RWPE1 (cell line): ENCODE data around the gene SNX13.

ENCODE experiments used
- CTCF ChIA-PET: fragments of 350-600 bp; sonication (Branson Sonifier 250); formaldehyde crosslinking; extraction: SDS; loops from one replicate; lab custom pipeline; 2021; lab: Yijun Ruan, JAX
- POLR2A ChIA-PET: fragments of 400-600 bp; formaldehyde crosslinking; extraction: SDS; loops from one replicate; lab custom pipeline; 2020; ENCODE audit warnings: antibody characterized with exemption; ENCODE audit not compliant: low non-redundant PET; lab: Yijun Ruan, JAX
- DNase-seq: peaks from one replicate; pipeline ENCODE4 v3.0.0; 2012; ENCODE audit warnings: low spot score
- H3K27ac ChIP-seq: fragments of 450-650 bp; 2 replicates; pipeline ENCODE4 v1.5.1; 2017
- TF ChIP-seq, protein P1 (sequence below): fragments of 450-650 bp; conservative IDR thresholded peaks from 2 replicates; pipeline ENCODE4 v1.5.1; 2017; ENCODE audit warnings: low read depth, mild to moderate bottlenecking

SNX13 gene

DNA sequence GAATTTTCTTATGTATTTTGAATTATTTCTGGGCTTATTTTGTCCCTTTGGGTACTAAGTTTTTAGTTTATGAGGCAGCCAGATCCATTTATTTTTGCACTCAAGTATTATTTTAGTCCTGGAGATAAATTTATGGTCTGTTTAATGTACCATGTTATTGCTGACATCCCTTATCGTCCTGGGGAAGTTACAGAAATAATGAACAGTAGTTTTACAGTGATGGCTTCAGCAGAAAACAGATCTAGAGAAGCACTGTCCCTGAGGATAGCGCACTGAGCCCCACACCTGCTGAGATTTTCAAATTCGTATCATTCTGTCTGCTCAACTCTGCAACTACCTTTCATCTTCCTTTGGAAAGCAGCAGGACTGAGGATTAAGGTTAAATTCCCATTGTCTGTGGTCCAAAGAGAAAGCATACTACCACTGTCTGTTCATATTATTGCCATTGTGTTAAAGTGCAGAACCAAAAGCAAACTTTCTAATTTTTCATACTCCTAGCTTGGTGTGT lies 168.3 kb downstream of the SNX13 start:
- H3K27ac ChIP-seq, result no peak overlapping the region
- CTCF ChIA-PET, result interaction anchor here (1.1 kb wide), 1 partner anchor 573 kb away, joined by 3 read pairs; no protein-coding TSS in a partner anchor
- POLR2A ChIA-PET, result no interaction called here
- no peak for DNase-seq
- TF ChIP-seq, protein P1, sequence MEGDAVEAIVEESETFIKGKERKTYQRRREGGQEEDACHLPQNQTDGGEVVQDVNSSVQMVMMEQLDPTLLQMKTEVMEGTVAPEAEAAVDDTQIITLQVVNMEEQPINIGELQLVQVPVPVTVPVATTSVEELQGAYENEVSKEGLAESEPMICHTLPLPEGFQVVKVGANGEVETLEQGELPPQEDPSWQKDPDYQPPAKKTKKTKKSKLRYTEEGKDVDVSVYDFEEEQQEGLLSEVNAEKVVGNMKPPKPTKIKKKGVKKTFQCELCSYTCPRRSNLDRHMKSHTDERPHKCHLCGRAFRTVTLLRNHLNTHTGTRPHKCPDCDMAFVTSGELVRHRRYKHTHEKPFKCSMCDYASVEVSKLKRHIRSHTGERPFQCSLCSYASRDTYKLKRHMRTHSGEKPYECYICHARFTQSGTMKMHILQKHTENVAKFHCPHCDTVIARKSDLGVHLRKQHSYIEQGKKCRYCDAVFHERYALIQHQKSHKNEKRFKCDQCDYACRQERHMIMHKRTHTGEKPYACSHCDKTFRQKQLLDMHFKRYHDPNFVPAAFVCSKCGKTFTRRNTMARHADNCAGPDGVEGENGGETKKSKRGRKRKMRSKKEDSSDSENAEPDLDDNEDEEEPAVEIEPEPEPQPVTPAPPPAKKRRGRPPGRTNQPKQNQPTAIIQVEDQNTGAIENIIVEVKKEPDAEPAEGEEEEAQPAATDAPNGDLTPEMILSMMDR, result no peak

DNA sequence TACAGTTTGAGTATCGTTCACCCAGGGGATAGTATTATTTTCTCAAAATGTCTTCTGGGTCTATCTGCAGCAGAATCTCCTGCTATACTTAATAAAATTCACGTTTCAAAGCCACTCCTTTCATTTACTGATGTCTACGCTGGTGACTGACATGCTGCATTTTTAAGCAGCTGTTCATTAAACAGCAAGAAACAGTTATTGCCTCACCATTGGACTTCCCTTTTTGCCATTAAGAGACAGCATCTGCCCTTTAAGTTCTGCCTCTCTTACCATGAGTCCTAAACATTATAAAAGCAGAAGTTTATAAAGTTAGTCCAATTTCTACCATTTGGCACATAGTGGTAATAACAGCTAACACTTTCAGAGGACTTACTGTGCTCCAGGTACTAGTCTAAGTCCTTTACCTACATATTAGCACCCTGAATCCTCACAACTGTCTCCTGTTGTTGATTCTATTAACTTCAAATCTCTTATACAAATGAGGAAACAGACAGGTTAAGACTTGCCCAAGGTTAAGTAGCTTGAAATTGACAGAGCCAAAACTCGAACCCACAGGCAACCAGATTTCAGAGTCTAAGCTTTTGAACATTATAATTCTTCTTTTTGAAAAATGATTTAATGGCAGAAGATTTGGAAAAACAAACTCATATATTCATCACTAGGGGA lies 169.5 kb downstream of the SNX13 start:
- ChIA-PET POLR2A (no interaction called here), CTCF (interaction anchor here (0.6 to 1.3 kb wide), 10 partner anchors 22 to 701 kb away, joined by 3 to 7 read pairs (median 4); no protein-coding TSS in a partner anchor)
- no peak for DNase-seq
- TF ChIP-seq, protein P1, result no peak
- H3K27ac ChIP-seq, result no peak overlapping the region

DNA sequence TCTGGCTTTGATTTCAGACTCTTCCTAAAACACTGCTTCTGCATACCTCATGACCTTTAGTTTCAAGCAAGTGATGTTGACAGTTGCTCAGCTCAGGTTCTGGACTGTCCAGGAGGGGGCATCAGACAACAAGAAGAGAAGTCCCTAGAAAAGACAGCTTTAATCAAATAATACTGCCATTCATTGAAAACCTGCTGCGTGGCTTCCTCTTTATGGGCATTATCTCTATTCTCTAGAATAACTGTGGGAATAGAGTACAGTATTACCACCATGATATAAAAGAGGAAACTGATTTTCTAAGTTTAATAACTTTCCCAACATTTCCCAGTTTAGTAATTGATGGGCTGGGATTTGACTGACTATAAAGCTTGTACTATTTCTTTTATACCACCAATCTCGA lies 170.4 kb downstream of the SNX13 start:
- CTCF ChIA-PET, result interaction anchor here (0.5 to 1.3 kb wide), 21 partner anchors 10 to 898 kb away, joined by 3 to 7 read pairs (median 3); no protein-coding TSS in a partner anchor

DNA sequence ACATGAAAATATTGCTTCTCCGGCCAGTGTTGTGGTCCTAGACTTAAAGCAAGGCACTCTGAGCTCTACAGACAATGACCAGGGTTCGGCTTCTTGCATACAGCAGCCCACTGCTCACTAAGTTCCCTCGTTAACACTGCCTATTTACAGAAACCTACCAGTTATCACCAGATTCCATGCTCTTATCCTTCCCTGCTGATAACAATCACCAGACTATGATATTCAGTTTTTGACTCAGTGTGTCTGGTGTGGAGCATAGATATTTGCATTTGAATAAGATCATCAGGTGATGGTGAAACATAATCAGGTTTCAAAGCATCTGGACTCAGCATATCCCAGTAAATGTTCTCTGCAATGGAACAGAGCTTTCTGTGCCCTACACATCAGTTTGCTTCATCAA lies 182.3 kb downstream of the SNX13 start:
- TF ChIP-seq, protein P1, result no peak
- CTCF ChIA-PET, result interaction anchor here (1.4 kb wide), 1 partner anchor 12 kb away, joined by 5 read pairs; no protein-coding TSS in a partner anchor
- POLR2A ChIA-PET, result no interaction called here
- H3K27ac ChIP-seq, result no peak overlapping the region
- DNase-seq, result no peak

More for the DNA sequence above, 170.4 kb downstream of the SNX13 start:
- POLR2A ChIA-PET, result no interaction called here
- TF ChIP-seq, protein P1, result peak; percentile 79
- no peak overlapping the region for H3K27ac ChIP-seq
- peak; percentile 42 for DNase-seq

DNA sequence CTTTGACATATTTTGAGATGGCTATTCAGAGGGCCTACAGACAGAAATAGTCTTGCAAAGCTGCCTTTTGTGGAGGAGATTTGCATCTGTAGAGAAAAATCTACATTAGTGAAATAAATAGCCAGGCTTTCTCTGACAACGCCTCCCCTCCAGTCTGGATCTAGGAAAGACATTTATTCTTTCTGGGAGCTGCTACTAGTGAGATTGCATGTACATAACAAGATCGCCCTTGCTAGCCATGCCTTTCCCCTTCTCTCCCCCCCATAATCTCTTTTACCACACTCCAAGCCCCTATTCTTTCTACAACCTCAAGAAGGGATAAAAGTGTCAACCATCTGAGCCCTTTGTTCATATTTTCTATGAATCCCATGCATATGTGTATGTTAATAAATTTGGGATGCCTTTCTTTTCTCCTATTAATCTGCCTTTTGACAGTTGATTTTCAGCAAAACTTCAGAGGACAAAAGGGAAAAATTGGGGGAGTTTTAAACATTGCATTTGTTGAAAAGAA lies 194.2 kb downstream of the SNX13 start:
- DNase-seq, result no peak
- ChIA-PET CTCF (no interaction called here), POLR2A (no interaction called here)

DNA sequence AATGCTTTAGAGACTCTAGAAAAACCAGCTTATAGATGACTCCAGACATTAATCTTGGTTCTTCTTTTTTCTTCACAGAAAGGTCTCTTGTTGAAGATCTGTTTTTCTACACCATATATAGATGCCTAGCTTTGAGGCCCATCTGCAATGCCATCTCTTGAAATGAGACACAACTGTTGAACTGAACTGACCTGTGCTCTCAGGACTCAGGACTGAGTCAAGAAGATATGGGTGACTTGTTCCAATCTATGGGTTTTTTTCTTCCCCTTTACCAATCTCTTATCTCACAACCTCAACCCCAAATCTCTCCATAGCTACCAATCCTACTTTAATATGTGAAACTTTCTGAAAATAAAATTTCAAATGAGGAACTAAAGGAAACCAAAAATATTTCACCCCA lies 194.7 kb downstream of the SNX13 start:
- no peak for DNase-seq
- TF ChIP-seq, protein P1, result no peak
- no peak overlapping the region for H3K27ac ChIP-seq
- POLR2A ChIA-PET, result no interaction called here
- CTCF ChIA-PET, result no interaction called here

More for the DNA sequence above, 194.2 kb downstream of the SNX13 start:
- no peak overlapping the region for H3K27ac ChIP-seq
- TF ChIP-seq, protein P1, result no peak
